Stimulated activated naive CD8-positive, alpha-beta T cell treated with anti-CD3 and anti-CD28 coated beads, Interleukin-15, Interleukin-2, amounts not matched to agents 100 ng/mL and 50 ng/mL, for 24 hours (primary cell): ENCODE results near the gene LRRC19.

ENCODE experiments used
- H3K27ac Mint-ChIP-seq: one replicate; pipeline ENCODE4 v1.8.0; 2021; ENCODE audit warnings: mild to moderate bottlenecking, mixed read lengths
- H3K27me3 Mint-ChIP-seq: one replicate; pipeline ENCODE4 v1.8.0; 2021; ENCODE audit warnings: mixed read lengths
- H3K36me3 Mint-ChIP-seq: one replicate; pipeline ENCODE4 v1.8.0; 2021; ENCODE audit warnings: low read depth, mixed read lengths
- H3K4me1 Mint-ChIP-seq: one replicate; pipeline ENCODE4 v1.8.0; 2021; ENCODE audit warnings: low read depth, mixed read lengths
- H3K4me3 Mint-ChIP-seq: one replicate; pipeline ENCODE4 v1.8.0; 2021; ENCODE audit warnings: mild to moderate bottlenecking, mixed read lengths
- H3K9me3 Mint-ChIP-seq: one replicate; pipeline ENCODE4 v1.8.0; 2021; ENCODE audit warnings: mixed read lengths

The LRRC19 gene

GRCh38 chr9:27005491-27005890, at the start of gene LRRC19:
Gene LRRC19 (minus strand): TSS chr9:27005672. CDS start chr9:26999694, 5,978 bp downstream.
- Mint-ChIP-seq H3K36me3 (peaks cover 12% of the 10 kb centered on the region), H3K9me3 (no peaks in the 10 kb centered on the region), H3K27ac (no peak within 1 kb of the TSS), H3K4me1 (no peaks in the 10 kb centered on the region), H3K4me3 (no peak within 1 kb of the TSS), H3K27me3 (no peaks in the 10 kb centered on the region)

- peaks cover 16% of the 10 kb centered on the region for H3K36me3 Mint-ChIP-seq
- no peaks in the 10 kb centered on the region for H3K27me3 Mint-ChIP-seq
- H3K4me1 Mint-ChIP-seq: no peaks in the 10 kb centered on the region
- no peaks in the 10 kb centered on the region for H3K9me3 Mint-ChIP-seq
- H3K4me3 Mint-ChIP-seq: no peak overlapping the region
- H3K27ac Mint-ChIP-seq: no peak overlapping the region
These were observed 49.4 kb upstream of the LRRC19 start for GRCh38 chr9:27054841-27055240.

- no peaks in the 10 kb centered on the region for H3K4me1 Mint-ChIP-seq
- H3K27ac Mint-ChIP-seq: no peak overlapping the region
- H3K36me3 Mint-ChIP-seq: peaks cover 13% of the 10 kb centered on the region
- no peaks in the 10 kb centered on the region for H3K9me3 Mint-ChIP-seq
- H3K27me3 Mint-ChIP-seq: no peaks in the 10 kb centered on the region
- H3K4me3 Mint-ChIP-seq: no peak overlapping the region
These were observed 48.7 kb upstream of the LRRC19 start for GRCh38 chr9:27054125-27054524.

GRCh38 chr9:27053369-27054022, 48.0 kb upstream of the LRRC19 start:
- Mint-ChIP-seq H3K27me3 (no peaks in the 10 kb centered on the region), H3K4me1 (no peaks in the 10 kb centered on the region), H3K27ac (no peak overlapping the region), H3K4me3 (no peak overlapping the region), H3K36me3 (peaks cover 12% of the 10 kb centered on the region), H3K9me3 (no peaks in the 10 kb centered on the region)

- H3K27me3 Mint-ChIP-seq: no peaks in the 10 kb centered on the region
- H3K4me1 Mint-ChIP-seq: no peaks in the 10 kb centered on the region
- H3K36me3 Mint-ChIP-seq: peaks cover 11% of the 10 kb centered on the region
- H3K4me3 Mint-ChIP-seq: no peak overlapping the region
- no peaks in the 10 kb centered on the region for H3K9me3 Mint-ChIP-seq
- H3K27ac Mint-ChIP-seq: no peak overlapping the region
These were observed 41.7 kb upstream of the LRRC19 start for GRCh38 chr9:27047136-27047535.

- Mint-ChIP-seq H3K4me1 (no peaks in the 10 kb centered on the region), H3K27ac (no peak overlapping the region), H3K4me3 (no peak overlapping the region), H3K27me3 (no peaks in the 10 kb centered on the region), H3K9me3 (no peaks in the 10 kb centered on the region), H3K36me3 (no peaks in the 10 kb centered on the region)
These were observed 37.7 kb upstream of the LRRC19 start for GRCh38 chr9:27043176-27043575.

- Mint-ChIP-seq H3K4me1 (no peaks in the 10 kb centered on the region), H3K4me3 (no peak overlapping the region), H3K36me3 (peaks cover 4% of the 10 kb centered on the region), H3K27ac (no peak overlapping the region), H3K9me3 (no peaks in the 10 kb centered on the region), H3K27me3 (no peaks in the 10 kb centered on the region)
These were observed 37.0 kb upstream of the LRRC19 start for GRCh38 chr9:27042476-27042875.

- Mint-ChIP-seq H3K27me3 (no peaks in the 10 kb centered on the region), H3K4me1 (no peaks in the 10 kb centered on the region), H3K27ac (no peak overlapping the region), H3K9me3 (no peaks in the 10 kb centered on the region), H3K4me3 (no peak overlapping the region), H3K36me3 (peaks cover 9% of the 10 kb centered on the region)
These were observed 36.3 kb upstream of the LRRC19 start for GRCh38 chr9:27041746-27042145.

- peaks cover 14% of the 10 kb centered on the region for H3K36me3 Mint-ChIP-seq
- H3K27ac Mint-ChIP-seq: no peak overlapping the region
These were observed 32.0 kb upstream of the LRRC19 start for GRCh38 chr9:27037499-27037898.

GRCh38 chr9:27033815-27034403, 28.4 kb upstream of the LRRC19 start:
- Mint-ChIP-seq H3K9me3 (no peaks in the 10 kb centered on the region), H3K4me3 (no peak overlapping the region), H3K4me1 (no peaks in the 10 kb centered on the region), H3K36me3 (peaks cover 14% of the 10 kb centered on the region), H3K27ac (no peak overlapping the region), H3K27me3 (no peaks in the 10 kb centered on the region)

More at GRCh38 chr9:27037499-27037898, 32.0 kb upstream of the LRRC19 start:
- Mint-ChIP-seq H3K27me3 (no peaks in the 10 kb centered on the region), H3K4me1 (no peaks in the 10 kb centered on the region), H3K9me3 (no peaks in the 10 kb centered on the region), H3K4me3 (no peak overlapping the region)

- Mint-ChIP-seq H3K27me3 (no peaks in the 10 kb centered on the region), H3K4me3 (no peak overlapping the region), H3K4me1 (no peaks in the 10 kb centered on the region), H3K9me3 (peaks cover 4% of the 10 kb centered on the region), H3K27ac (no peak overlapping the region), H3K36me3 (peaks cover 15% of the 10 kb centered on the region)
These were observed 23.7 kb upstream of the LRRC19 start for GRCh38 chr9:27029186-27029585.

- Mint-ChIP-seq H3K36me3 (peaks cover 47% of the 10 kb centered on the region), H3K27ac (no peak overlapping the region), H3K4me3 (no peak overlapping the region), H3K27me3 (no peaks in the 10 kb centered on the region), H3K9me3 (peaks cover 4% of the 10 kb centered on the region), H3K4me1 (no peaks in the 10 kb centered on the region)
These were observed 17.4 kb upstream of the LRRC19 start for GRCh38 chr9:27022920-27023319.

- Mint-ChIP-seq H3K9me3 (peaks cover 3% of the 10 kb centered on the region), H3K36me3 (peaks cover 49% of the 10 kb centered on the region), H3K27ac (no peak overlapping the region), H3K4me1 (no peaks in the 10 kb centered on the region), H3K4me3 (no peak overlapping the region), H3K27me3 (no peaks in the 10 kb centered on the region)
These were observed 14.1 kb upstream of the LRRC19 start for GRCh38 chr9:27019589-27019988.

- H3K4me3 Mint-ChIP-seq: no peak overlapping the region
- no peaks in the 10 kb centered on the region for H3K9me3 Mint-ChIP-seq
- no peaks in the 10 kb centered on the region for H3K4me1 Mint-ChIP-seq
- H3K36me3 Mint-ChIP-seq: peaks cover 12% of the 10 kb centered on the region
- H3K27me3 Mint-ChIP-seq: no peaks in the 10 kb centered on the region
- H3K27ac Mint-ChIP-seq: no peak overlapping the region
These were observed 1.9 kb downstream of the LRRC19 start for GRCh38 chr9:27003426-27004077.

GRCh38 chr9:26995810-26996209, 9.7 kb downstream of the LRRC19 start:
- H3K27me3 Mint-ChIP-seq: no peaks in the 10 kb centered on the region
- peaks cover 5% of the 10 kb centered on the region for H3K36me3 Mint-ChIP-seq
- H3K4me3 Mint-ChIP-seq: no peak overlapping the region
- H3K27ac Mint-ChIP-seq: no peak overlapping the region
- no peaks in the 10 kb centered on the region for H3K4me1 Mint-ChIP-seq
- H3K9me3 Mint-ChIP-seq: no peaks in the 10 kb centered on the region
